Urinary bladder (tissue), 4 donors: ENCODE data around the gene CABP5. TPM values are rescaled to one million over a fixed set of nuclear protein-coding genes. Genes with fewer than 3 reads are reported as not detected.
"Not testable (repeated sequence)": the region's sequence is repeated elsewhere in the genome, so short reads cannot be mapped to it uniquely, and the experiment has no call there.

ENCODE experiments used
- DNase-seq: peaks from one replicate; pipeline ENCODE4 v3.0.0-alpha.2; 2015; ENCODE audit errors: extremely low spot score
- H3K27ac ChIP-seq: one replicate; pipeline ENCODE4 v1.5.1; 2013; ENCODE audit warnings: low read depth, mild to moderate bottlenecking, moderate library complexity
- H3K36me3 ChIP-seq: one replicate; pipeline ENCODE4 v1.6.1; 2013; ENCODE audit warnings: mild to moderate bottlenecking, moderate library complexity; ENCODE audit not compliant: insufficient read depth
- H3K4me1 ChIP-seq: one replicate; pipeline ENCODE4 v1.6.1; 2013; ENCODE audit warnings: mild to moderate bottlenecking, moderate library complexity; ENCODE audit not compliant: insufficient read depth
- H3K4me3 ChIP-seq: one replicate; pipeline ENCODE4 v1.5.1; 2013; ENCODE audit warnings: low read depth, low read length
- WGBS: extraction: QIAGEN DNeasy Blood & Tissue Kit; methylation state at CpG from one replicate; pipeline ENCODE4 v1.1.7; 2013; 5-methylcytosine and 5-hydroxymethylcytosine counted together
- polyA plus RNA-seq: library from polyadenylated mRNA; stranded (reverse); fragments of 200-250 nt; gene quantifications from one replicate; pipeline ENCODE4 v1.2.3, GENCODE V29; 2013
- total RNA-seq: library from RNA; depleted of rRNA; stranded (reverse); fragments of >200 nt; gene quantifications from one replicate; pipeline ENCODE4 v1.2.3, GENCODE V29; 2014
- donor health status: healthy with polysubstance abuse.
- donor health status: healthy.

Gene CABP5
- total RNA-seq (not detected), polyA plus RNA-seq (not detected)

DNA sequence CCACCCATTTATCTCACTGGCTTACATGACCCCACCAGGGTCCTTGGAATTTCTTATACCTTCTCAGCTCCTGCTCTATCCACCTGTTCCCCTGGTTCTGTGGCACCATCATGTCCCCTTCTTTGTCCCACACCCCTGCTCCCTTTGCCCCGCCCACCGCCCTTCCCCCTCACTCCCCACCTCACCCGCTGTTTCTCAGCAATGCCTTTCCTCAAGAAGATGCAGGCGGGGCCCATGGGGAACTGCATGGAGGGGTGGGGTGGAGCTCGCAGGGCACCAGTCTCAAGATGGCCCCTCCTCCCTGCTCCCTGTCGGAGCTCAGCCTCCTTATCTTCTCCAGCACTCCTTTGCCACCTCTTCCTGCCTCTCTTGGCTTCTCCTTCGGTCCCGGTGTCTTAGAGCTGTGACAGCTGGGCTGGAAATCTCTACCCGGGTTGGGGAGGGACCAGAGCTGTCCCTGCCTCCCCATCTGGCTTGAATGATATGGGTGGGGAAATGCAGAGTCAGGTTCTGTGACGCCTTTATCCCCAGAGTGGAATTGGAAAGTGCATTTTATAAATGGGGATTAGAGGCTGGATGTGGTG, at the start of gene CABP5:
Gene CABP5, minus strand, starts transcription at position 405 of the 584 bp plus-strand sequence. Its CDS starts 157 bp downstream, at position 248.
- no peaks in the 10 kb centered on the region for H3K4me1 ChIP-seq

DNA sequence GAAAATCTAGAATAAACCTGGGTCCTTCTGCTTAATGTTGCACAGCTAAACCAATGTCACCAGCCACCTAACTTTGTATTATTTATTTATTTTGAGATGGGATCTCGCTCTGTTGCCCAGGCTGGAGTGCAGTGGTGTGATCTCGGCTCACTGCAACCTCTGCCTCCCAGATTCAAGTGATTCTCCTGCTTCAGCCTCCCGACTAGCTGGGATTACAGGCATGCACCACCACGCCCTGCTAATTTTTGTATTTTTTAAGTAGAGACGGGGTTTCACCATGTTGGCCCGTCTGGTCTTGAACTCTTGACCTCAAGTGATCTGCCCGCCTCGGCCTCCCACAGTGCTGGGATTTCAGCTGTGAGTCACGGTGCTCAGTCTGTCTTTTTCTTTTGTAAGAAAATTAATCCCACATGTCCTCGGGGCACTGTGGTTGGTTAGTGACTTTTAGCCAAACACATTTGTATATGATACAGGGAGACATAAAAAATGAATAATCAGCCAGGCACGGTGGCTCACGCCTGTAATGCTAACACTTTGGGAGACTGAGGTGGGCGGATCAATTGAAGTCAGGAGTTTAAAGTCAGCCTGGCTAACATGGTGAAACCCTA, 47.3 kb upstream of the CABP5 start:
- DNase-seq, H3K4me1 ChIP-seq, H3K27ac ChIP-seq, H3K36me3 ChIP-seq, H3K4me3 ChIP-seq: not testable (repeated sequence)
- 71% methylated on average over 13 of the region's 13 CpGs for WGBS

More for the DNA sequence above, at the start of gene CABP5:
- Histone ChIP-seq H3K27ac (no peak within 1 kb of the TSS), H3K4me3 (no peak within 1 kb of the TSS), H3K36me3 (no peaks in the 10 kb centered on the region)
- no peak for DNase-seq
- 81% methylated on average over 10 of the region's 10 CpGs for WGBS

- DNase-seq, result no peak
- WGBS, result 23% methylated on average over 5 of the region's 5 CpGs
- H3K4me1 ChIP-seq, result no peaks in the 10 kb centered on the region
- H3K4me3 ChIP-seq, result no peak overlapping the region
- no peaks in the 10 kb centered on the region for H3K36me3 ChIP-seq
- no peak overlapping the region for H3K27ac ChIP-seq
These were observed 46.5 kb upstream of the CABP5 start for GRCh38 chr19:48090281-48090802.

- 98% methylated on average over 6 of the region's 6 CpGs for WGBS
- not testable (repeated sequence) for H3K4me3 ChIP-seq, H3K4me1 ChIP-seq, DNase-seq, H3K27ac ChIP-seq, H3K36me3 ChIP-seq
These were observed 45.1 kb upstream of the CABP5 start for GRCh38 chr19:48088991-48089390.

GRCh38 chr19:48085904-48086864, 42.3 kb upstream of the CABP5 start:
- WGBS, result 84% methylated on average over 7 of the region's 7 CpGs
- Histone ChIP-seq H3K4me1 (no peaks in the 10 kb centered on the region), H3K4me3 (no peak overlapping the region), H3K27ac (no peak overlapping the region), H3K36me3 (no peaks in the 10 kb centered on the region)
- DNase-seq, result no peak

- no peaks in the 10 kb centered on the region for H3K4me1 ChIP-seq
- DNase-seq, result no peak
- no peak overlapping the region for H3K27ac ChIP-seq
- no peaks in the 10 kb centered on the region for H3K36me3 ChIP-seq
- WGBS, result 51% methylated on average over 3 of the region's 3 CpGs
- no peak overlapping the region for H3K4me3 ChIP-seq
These were observed 41.2 kb upstream of the CABP5 start for GRCh38 chr19:48085076-48085475.

DNA sequence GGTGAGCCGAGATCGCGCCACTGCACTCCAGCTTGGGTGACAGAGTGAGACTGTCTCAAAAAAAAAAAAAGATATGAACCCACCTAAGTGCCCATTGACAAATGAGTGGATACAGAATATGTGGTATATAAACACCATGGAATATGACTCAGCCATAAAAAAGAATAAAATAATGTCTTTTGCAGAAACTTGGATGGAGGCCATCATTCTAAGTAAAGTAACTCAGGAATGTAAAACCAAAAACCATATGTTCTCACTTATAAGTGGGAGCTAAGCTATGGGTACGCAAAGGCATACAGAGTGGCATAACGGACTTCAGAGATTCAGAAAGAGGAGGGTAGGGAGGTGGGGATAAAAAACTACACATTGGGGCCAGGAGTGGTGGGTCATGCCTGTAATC, 37.2 kb upstream of the CABP5 start:
- no peak for DNase-seq
- no peak overlapping the region for H3K27ac ChIP-seq
- WGBS, result 93% methylated on average over 5 of the region's 5 CpGs
- H3K36me3 ChIP-seq, result no peaks in the 10 kb centered on the region
- no peak overlapping the region for H3K4me3 ChIP-seq
- no peaks in the 10 kb centered on the region for H3K4me1 ChIP-seq

DNA sequence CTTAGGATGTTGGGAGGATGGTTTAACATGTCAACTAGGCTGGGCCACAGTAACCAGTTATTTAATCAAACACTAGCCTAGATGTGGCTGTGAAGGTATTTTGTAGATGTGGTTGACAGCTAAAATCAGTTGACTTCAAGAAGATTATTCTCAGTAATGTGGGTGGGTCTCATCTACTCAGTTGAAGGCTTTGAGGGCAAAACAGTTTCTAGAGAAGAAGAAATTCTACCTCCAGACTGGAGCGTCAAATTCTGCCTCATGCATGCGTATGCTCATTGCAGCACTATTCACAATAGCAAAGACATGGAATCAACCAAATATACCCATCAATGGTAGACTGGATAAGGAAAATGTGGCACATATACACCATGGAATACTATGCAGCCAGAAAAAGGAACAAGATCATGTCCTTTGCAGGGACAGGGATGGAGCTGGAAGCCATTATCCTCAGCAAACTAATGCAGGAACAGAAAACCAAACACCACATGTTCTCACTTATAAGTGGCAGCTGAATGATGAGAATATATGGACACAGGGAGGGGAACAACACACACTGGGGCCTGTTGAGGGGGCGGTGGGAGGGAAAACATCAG, 26.4 kb upstream of the CABP5 start:
- not testable (repeated sequence) for DNase-seq, H3K4me1 ChIP-seq, H3K36me3 ChIP-seq, H3K27ac ChIP-seq, H3K4me3 ChIP-seq
- 93% methylated on average over 3 of the region's 3 CpGs for WGBS

GRCh38 chr19:48069435-48069834, 25.6 kb upstream of the CABP5 start:
- H3K27ac ChIP-seq, result no peak overlapping the region
- no peaks in the 10 kb centered on the region for H3K4me1 ChIP-seq
- H3K4me3 ChIP-seq, result no peak overlapping the region
- DNase-seq, result no peak
- H3K36me3 ChIP-seq, result no peaks in the 10 kb centered on the region
- 65% methylated on average over 2 of the region's 2 CpGs for WGBS

GRCh38 chr19:48064509-48064908, 20.6 kb upstream of the CABP5 start:
- no peak for DNase-seq
- Histone ChIP-seq H3K4me1 (no peaks in the 10 kb centered on the region), H3K36me3 (no peaks in the 10 kb centered on the region), H3K4me3 (no peak overlapping the region), H3K27ac (no peak overlapping the region)
- 59% methylated on average over 2 of the region's 2 CpGs for WGBS

GRCh38 chr19:48061401-48062344, 17.8 kb upstream of the CABP5 start:
- 46% methylated on average over 37 of the region's 37 CpGs for WGBS
- no peak overlapping the region for H3K4me3 ChIP-seq
- H3K4me1 ChIP-seq, result no peaks in the 10 kb centered on the region
- no peaks in the 10 kb centered on the region for H3K36me3 ChIP-seq
- no peak for DNase-seq
- H3K27ac ChIP-seq, result no peak overlapping the region

GRCh38 chr19:48060381-48060780, 16.5 kb upstream of the CABP5 start:
- WGBS, result 89% methylated on average over 5 of the region's 5 CpGs
- no peaks in the 10 kb centered on the region for H3K4me1 ChIP-seq
- H3K4me3 ChIP-seq, result no peak overlapping the region
- H3K27ac ChIP-seq, result no peak overlapping the region
- H3K36me3 ChIP-seq, result no peaks in the 10 kb centered on the region
- no peak for DNase-seq
